ENCODE measurements around the gene ADAMTS8. TPM values are rescaled to one million over a fixed set of nuclear protein-coding genes. Genes with fewer than 3 reads are reported as not detected.

ADAMTS8 gene
- total RNA-seq, 1 donor = not detected

GRCh38 chr11:130418210-130418609, 10.2 kb downstream of the ADAMTS8 start:
- H3K4me3 ChIP-seq (ENCODE audit: low read depth, low read length) = no peak overlapping the region

GRCh38 chr11:130416906-130417305, 11.5 kb downstream of the ADAMTS8 start:
- no peak for TF ChIP-seq CTCF (IDR thresholded peaks at IDR 0.05; ENCODE audit: insufficient read depth, low read depth, low read length)
- DNase-seq (ENCODE audit: low read depth) = no peak

More at GRCh38 chr11:130418210-130418609, 10.2 kb downstream of the ADAMTS8 start:
- no peak for TF ChIP-seq CTCF (IDR thresholded peaks at IDR 0.05; ENCODE audit: insufficient read depth, low read depth, low read length)
- no peak for DNase-seq (ENCODE audit: low read depth)

DNA sequence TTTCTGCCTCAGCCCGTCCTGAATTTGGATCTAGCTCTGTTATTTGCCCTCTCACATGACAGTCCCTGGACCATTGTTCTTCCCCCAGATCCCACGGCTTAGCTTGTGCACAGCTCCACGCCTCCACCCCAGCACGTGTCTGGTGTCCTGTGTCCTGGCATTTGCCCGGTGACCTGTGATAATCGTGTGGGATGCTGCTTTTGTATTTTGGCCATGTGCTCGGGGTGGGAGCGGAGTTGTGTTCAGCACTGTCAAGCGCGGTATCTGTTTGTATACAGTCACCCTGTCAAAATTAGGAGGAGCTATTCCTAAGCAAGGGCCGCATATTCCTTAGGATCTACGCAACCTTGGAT, 11.9 kb downstream of the ADAMTS8 start:
- DNase-seq (ENCODE audit: low read depth) = no peak
- no peak for TF ChIP-seq CTCF (IDR thresholded peaks at IDR 0.05; ENCODE audit: insufficient read depth, low read depth, low read length)
- H3K4me3 ChIP-seq (ENCODE audit: low read depth, low read length) = no peak overlapping the region

More at GRCh38 chr11:130416906-130417305, 11.5 kb downstream of the ADAMTS8 start:
- H3K4me3 ChIP-seq (ENCODE audit: low read depth, low read length) = no peak overlapping the region

DNA sequence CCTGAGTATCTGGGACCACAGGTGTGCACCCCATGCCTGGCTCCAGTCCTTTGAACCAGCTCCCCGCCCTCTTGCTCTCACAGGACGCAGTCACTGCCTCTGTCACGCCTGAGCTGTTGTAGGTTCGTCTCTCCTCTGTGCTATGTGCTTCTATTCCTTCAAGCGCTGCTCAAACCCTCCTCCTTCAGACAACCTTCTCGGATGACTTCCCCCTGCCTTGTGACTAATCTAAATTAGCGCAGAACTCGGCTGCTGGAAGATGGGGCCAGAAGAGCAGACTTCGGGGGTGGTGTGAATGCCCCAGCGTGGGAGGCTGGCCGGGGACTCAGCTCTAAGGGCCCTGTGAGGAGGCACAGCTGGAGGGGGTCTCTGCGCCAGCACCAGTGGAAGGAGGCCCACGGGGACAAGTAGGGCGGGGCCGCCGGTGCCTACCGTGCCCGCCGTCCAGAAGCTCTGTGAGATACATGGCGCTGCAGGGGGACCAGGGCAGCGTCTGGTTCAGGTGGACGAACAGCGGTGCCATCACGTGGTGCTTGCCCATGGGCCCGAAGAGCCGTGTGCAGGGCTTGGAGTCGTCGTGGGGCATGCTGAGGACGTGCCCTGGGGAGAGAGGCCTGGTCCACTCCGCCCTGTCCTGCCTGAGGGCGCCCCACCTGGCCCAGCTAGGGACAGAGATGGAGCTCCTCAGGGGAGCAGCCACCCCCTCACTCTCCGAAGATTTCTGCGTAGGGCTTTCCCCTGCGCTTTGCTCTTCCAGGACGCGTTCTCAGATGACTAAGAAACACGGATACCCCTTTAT, 12.5 kb downstream of the ADAMTS8 start:
- no peak for TF ChIP-seq CTCF (IDR thresholded peaks at IDR 0.05; ENCODE audit: insufficient read depth, low read depth, low read length)
- H3K4me3 ChIP-seq (ENCODE audit: low read depth, low read length) = no peak overlapping the region
- no peak for DNase-seq (ENCODE audit: low read depth)

GRCh38 chr11:130414107-130415080, 14.0 kb downstream of the ADAMTS8 start:
- H3K4me3 ChIP-seq (ENCODE audit: low read depth, low read length) = no peak overlapping the region
- DNase-seq (ENCODE audit: low read depth) = no peak
- TF ChIP-seq CTCF (IDR thresholded peaks at IDR 0.05; ENCODE audit: insufficient read depth, low read depth, low read length) = no peak

GRCh38 chr11:130413405-130414106, 14.9 kb downstream of the ADAMTS8 start:
- no peak for DNase-seq (ENCODE audit: low read depth)
- TF ChIP-seq CTCF (IDR thresholded peaks at IDR 0.05; ENCODE audit: insufficient read depth, low read depth, low read length) = no peak
- H3K4me3 ChIP-seq (ENCODE audit: low read depth, low read length) = no peak overlapping the region
